Measurements from ENCODE around the gene RAB3IL1.

DNA sequence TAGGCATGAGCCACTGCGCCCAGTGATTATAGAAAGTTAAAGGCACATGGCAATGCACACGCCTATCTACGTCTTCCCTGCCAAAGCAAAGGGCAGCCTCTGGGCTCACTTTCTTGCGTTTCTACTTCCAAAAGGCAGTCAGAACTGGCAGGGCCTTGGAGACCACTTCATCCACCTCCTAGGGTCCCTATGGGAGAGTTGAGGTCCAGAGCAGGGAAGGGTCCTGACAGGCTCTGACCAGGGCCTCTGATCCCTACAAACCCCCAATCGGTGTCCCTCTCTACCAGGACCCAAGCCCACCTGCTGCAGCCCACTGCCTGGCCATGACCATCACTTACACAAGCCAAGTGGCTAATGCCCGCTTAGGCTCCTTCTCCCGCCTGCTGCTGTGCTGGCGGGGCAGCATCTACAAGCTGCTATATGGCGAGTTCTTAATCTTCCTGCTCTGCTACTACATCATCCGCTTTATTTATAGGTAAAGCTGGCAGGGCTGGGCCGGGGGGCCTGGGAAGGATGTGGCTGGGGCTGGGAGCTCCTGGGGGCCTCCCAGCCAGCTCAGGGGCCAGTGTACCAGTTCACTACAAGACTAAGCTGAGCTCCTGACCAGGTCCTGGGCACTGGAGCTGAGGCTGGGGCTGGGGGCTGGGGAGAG is 34.2 kb upstream of the RAB3IL1 start:
- TF ChIP-seq, protein P1, sequence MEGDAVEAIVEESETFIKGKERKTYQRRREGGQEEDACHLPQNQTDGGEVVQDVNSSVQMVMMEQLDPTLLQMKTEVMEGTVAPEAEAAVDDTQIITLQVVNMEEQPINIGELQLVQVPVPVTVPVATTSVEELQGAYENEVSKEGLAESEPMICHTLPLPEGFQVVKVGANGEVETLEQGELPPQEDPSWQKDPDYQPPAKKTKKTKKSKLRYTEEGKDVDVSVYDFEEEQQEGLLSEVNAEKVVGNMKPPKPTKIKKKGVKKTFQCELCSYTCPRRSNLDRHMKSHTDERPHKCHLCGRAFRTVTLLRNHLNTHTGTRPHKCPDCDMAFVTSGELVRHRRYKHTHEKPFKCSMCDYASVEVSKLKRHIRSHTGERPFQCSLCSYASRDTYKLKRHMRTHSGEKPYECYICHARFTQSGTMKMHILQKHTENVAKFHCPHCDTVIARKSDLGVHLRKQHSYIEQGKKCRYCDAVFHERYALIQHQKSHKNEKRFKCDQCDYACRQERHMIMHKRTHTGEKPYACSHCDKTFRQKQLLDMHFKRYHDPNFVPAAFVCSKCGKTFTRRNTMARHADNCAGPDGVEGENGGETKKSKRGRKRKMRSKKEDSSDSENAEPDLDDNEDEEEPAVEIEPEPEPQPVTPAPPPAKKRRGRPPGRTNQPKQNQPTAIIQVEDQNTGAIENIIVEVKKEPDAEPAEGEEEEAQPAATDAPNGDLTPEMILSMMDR (IDR thresholded peaks at IDR 0.05 in 2 of 3, conservative IDR thresholded peaks at IDR 0.05 in 1 of 3; ENCODE audit: borderline replicate concordance in 1 of 3, insufficient read depth in 1 of 3, low read depth in 2 of 3, low read length in 2 of 3): no peak
- TF ChIP-seq EZH2 (IDR thresholded peaks at IDR 0.05): no peak
- no peak for TF ChIP-seq REST (IDR thresholded peaks at IDR 0.05; ENCODE audit: low read depth)
- no peak for TF ChIP-seq YY1 (IDR thresholded peaks at IDR 0.05; ENCODE audit: extremely low read depth, insufficient replicate concordance, low read depth, low read length)
- TF ChIP-seq EZH2phosphoT487 (IDR thresholded peaks at IDR 0.05; ENCODE audit: borderline replicate concordance): no peak
- no peak for TF ChIP-seq POLR2AphosphoS5 (IDR thresholded peaks at IDR 0.05; ENCODE audit: low read depth, low read length)

Measured in HCT116 (cell line).